NCI-H2196 treated with DMSO at 0.1 percent for 48 hours (cell line): Measurements from ENCODE around the gene SLC25A30.

ENCODE experiments used
- DNase-seq: peaks from one replicate; lab custom pipeline; 2025; ENCODE audit not compliant: unreplicated experiment; lab: John Stamatoyannopoulos, UW

Gene SLC25A30, protein sequence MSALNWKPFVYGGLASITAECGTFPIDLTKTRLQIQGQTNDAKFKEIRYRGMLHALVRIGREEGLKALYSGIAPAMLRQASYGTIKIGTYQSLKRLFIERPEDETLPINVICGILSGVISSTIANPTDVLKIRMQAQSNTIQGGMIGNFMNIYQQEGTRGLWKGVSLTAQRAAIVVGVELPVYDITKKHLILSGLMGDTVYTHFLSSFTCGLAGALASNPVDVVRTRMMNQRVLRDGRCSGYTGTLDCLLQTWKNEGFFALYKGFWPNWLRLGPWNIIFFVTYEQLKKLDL

DNA sequence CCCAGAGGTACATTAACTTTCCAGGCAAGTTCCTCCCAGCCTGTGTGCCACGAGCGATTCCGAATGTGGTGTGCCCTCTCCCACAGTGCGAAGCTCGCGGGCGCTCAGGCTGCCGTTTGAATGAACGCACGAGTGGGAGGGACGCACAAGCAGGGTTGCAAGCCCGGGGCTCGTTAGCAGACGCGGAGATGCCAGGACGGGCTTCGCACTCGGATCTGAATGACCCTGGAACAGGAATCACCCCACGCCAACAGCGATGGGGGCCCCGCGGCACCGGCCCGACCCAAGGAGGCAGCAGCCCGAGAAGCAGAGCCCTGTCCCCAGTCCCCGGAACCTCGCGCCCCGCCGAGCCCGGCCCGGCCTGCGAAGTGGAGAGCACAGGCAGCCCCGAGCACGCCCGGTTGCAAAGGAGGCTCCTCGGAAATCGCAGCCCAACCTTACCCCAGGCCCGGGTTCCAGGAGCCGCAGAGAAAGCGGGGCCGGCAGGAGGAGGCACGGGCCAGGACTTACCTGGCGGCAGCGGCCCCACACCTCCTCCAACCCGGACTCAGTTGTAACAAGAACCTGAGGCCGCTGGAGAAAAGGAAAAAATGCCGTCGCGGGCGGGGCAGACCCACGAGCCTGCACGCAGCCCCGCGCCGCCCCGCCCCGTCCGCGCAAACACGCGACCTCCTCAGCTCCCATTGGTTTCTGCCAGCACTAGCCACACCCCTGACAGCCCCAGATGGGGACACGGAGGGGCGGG lies at the start of gene SLC25A30:
Gene SLC25A30, minus strand, starts transcription at position 584 of the 745 bp plus-strand sequence. CDS start 6,948 bp downstream, outside the sequence.
- DNase-seq, result peak; percentile 37

GRCh38 chr13:45466359-45466758 lies 48.2 kb upstream of the SLC25A30 start:
- DNase-seq, result no peak

GRCh38 chr13:45464687-45465453 lies 46.7 kb upstream of the SLC25A30 start, which contains the start of gene COG3:
COG3 (plus strand) TSS chr13:45464939; CDS start chr13:45465037, 98 bp downstream.
- DNase-seq, result peak; percentile 82

DNA sequence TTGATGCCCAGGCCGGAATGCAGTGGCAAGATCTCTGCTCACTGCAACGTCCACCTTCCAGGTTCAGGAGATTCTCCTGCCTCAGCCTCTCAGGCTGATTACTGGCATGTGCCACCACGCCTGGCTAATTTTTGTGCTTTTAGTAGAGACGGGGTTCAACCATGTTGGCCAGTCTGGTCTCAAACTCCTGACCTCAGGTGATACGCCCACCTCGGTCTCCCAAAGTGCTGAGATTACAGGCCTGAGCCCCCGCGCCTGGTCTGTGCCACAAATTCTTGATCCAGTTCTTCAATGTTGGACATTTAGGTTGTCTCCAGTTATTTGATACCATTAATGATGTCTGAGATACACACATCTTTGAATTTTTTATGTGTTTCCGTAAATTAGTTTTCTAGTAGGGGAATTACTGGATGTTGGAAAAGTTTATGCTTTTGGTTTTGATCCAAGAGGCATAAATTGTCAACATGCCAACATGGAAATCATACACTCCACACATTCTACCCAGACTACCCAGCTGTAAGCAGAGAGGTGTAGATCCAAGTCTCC lies 46.0 kb upstream of the SLC25A30 start:
- no peak for DNase-seq

DNA sequence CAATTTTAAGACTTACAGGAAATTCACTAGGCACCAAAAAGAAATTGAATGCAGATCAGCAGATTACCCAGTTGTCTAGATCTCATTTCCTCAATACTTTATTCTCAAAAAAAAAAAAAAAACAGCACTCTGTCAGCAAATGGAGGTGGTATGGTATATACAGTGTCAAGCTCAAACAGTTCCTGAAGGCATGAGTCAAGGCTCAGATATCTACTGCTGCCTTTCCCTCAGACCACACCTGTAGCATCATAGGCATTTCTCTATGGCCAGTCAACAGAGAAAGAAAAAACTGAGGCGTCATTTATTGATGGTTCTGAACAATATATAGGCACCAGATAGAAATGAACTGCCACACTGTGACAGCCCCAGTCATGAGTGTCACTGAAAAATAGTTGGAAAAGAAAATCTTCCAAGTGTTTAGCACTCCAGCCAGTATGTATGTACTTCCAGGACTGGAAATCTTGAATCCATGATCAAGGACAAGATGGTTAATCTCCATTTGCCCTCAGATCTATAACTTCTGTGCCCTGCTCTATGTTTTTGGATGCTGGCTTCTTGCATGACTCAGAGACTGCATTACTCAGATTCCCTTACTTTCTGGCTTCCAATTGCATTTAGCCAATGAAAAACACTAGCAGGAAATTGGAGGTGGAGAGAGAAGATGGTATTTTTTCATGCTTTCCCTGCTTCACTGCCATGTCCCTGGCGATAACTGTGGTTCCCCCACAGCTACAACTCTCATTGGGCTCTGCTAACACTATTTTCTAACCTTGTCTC lies 38.2 kb upstream of the SLC25A30 start:
- DNase-seq, result no peak

DNA sequence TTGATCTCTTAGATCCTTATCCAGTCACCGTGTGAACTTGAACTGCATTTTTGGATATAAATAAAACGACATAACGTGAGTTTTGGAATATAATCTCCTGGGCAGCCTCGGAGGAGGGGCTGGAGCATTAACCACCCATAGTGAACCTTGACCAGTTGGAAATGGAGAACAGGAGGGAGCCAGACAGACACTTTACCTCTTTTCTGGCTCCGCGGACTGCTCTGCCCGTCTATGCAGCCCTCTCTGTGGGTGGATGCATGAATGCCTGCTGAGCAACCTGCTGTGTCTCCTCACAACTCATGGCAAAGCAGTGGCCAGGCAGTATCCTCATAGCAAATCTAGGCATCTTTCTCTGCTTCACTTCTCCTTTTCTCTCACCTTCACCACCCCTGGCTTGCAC lies 36.0 kb upstream of the SLC25A30 start:
- no peak for DNase-seq

- no peak for DNase-seq
Observed at GRCh38 chr13:45451282-45451681, 33.1 kb upstream of the SLC25A30 start.

DNA sequence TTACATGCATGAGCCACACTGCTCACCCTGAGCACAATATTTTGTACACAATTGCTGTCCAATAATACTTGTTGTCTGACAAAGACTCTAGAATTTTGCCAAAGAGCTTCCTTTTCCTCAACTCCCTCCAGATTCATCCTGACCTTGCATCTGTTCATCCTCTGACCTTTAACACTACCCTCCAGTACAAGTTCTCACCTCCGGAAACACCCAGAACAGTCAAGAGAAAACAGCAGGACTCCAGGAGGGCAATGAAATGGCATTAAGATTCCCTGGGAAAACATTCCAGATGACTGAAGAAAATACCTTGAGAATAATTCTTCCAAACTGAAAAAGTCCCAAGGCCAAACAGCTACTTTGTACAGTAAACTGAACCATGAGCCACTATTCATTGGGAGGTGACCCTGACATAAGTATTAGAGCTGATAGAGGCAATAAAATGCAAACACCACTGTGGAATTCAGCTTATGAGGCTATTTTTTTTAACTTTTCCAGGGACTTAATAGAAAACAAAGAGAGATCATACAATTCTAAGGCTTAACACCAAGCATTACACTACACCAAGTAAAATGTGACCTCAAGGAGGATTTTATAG lies 30.9 kb upstream of the SLC25A30 start:
- no peak for DNase-seq

GRCh38 chr13:45447050-45447661 lies 29.0 kb upstream of the SLC25A30 start:
- DNase-seq, result no peak

DNA sequence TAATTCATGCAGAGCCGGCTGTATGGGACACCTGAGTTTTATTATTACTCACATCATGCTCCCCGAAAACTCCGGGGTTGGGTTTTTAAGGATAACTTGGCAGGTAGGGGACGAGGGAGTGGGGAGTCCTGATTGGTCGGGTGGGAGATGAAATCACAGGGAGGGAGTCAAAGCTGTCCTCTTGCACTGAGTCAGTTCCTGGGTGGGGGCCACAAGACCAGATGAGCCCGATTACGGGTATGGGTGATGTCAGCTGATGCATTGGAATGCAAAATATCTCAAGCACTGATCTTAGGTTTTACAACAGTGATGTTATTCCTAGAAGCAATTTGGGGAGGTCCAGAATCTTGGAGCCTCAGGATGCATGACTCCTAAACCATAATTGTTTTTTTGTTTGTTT lies 28.0 kb upstream of the SLC25A30 start:
- DNase-seq, result no peak

DNA sequence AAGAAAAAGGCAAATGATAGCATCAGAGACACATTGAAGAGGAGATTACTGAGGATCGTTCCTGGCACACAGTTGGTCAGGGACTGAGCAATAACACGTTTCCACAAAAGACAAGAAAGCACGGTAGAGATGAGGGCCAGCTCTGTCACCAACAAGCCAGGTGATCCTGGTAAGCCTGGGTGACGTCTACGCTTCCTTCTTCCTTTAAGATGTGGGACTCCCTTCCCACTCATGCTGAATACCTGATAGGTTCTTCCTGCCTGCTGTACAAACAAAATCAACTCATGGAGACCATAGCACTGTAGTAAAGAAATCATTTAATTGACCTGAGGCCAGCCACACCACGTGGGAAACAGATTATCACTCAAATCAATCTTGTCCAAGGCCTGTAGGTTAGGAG lies 26.9 kb upstream of the SLC25A30 start:
- DNase-seq, result no peak

DNA sequence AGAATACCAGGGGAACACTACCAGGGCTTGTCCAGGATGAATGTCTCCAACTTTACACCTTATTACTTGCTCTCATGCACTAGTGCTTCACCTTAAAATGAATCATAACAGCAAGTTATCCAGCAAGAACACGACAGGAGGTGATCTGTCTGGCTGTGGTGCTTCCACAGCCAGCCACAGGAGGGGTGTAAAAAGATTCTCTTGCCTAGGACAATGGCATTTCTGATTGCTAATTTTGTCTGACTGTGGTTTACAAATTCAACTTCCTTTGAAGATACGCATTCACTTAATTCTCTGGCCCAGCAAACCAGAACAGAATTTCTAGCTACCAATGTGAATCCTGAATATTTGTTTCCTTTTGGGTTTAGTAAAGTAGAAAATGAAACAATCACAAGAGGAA lies 23.5 kb upstream of the SLC25A30 start:
- DNase-seq, result no peak

GRCh38 chr13:45439781-45440462 lies 21.7 kb upstream of the SLC25A30 start:
- DNase-seq, result no peak

- DNase-seq, result no peak
Observed at GRCh38 chr13:45439008-45439407, 20.8 kb upstream of the SLC25A30 start.

GRCh38 chr13:45437947-45438346 lies 19.8 kb upstream of the SLC25A30 start:
- no peak for DNase-seq

DNA sequence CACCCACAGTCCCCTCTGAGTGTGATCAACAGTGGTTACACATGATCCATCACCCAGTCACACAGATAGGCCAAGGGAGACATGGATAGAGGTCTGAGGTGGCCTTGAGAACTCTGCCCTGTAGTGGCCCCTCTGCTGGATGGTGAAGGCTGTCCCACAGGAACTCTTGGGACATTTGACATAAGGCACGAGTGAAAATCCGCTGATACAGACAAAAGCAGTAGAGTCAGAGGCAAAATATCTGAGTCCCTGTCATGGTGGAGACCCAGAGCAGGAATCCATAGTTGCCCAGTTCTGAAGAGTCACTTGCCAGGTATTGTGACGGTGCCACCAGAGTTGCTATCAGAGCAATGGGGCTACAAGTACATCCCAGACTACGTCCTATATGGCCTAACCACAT lies 18.8 kb upstream of the SLC25A30 start:
- no peak for DNase-seq

DNA sequence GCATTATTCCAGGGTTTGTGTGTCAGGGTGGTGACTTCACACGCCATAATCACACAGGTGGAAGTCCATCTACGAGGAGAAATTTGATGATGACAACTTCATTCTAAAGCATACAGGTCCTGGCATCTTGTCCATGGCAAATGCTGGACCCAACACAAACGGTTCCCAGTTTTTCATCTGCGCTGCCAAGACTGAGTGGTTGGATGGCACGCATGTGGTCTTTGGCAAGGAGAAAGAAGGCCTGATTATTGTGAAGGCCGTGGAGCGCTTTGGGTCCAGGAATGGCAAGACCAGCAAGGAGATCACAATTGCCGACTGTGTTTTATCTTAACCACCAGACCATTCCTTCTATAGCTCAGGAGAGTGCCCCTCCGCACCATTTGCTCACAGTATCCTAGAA lies 18.2 kb upstream of the SLC25A30 start:
- no peak for DNase-seq

DNA sequence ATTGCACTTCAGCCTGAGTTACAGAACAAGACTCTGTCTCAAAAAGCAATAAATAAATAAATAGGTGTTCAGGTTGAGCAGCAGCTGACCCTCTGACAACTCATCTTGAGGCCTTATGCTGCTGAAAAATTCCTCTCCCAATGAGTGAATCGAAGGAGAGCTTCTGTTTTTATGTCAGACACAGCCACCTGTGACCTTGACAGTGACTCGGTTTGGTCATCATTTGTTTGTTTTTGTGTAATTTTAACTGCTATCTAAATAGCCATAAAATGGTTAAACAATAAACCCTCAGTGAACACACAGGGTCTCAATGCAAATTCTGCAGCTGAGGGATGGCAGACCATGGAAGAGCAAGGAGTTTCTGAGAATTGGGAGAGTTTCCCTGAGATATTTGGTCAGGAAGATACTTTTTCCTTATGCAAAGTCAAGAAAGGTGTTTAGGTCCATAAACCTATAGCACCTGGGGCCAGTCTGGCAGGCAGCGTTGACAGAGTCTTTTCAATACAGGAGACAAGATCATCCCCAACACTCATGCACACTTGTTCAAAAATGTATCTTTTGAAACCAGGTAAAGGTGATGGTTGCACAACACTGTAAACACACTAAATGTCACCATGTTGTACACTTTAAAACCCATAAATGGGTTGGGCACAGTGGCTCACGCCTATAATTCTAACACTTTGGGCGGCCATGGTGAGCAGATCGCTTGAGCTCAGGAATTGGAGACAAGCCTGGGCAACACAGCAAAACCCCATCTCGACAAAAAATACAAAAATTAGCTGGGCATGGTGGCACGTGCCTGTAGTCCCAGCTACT lies 16.6 kb upstream of the SLC25A30 start:
- no peak for DNase-seq
